Pancreas (tissue), 10 donors: ENCODE measurements around the gene TSGA10IP. TPM values are rescaled to one million over a fixed set of nuclear protein-coding genes. Genes with fewer than 3 reads are reported as not detected.
A peak's percentile ranks its signal among the peaks of the same experiment; 100 is the strongest.

Source experiments
- ATAC-seq, 4 donors: fragments of 200-7000 bp; cut with Tn5 transposase; one replicate each; pipeline versions ENCODE4 v1.8.0 to v1.9.1; 2020; ENCODE audit warnings: mild to moderate bottlenecking in 4 of 4, moderate library complexity in 4 of 4
- DNase-seq, 6 donors: peaks; one replicate each; pipeline ENCODE4 v3.0.0-alpha.2; 2020
- FAIRE-seq: peaks from 2 replicates; lab custom pipeline; 2012; peaks lifted over from hg19 to GRCh38; lab: Jason Lieb, UNC
- H3K27ac ChIP-seq, 4 donors: fragments of 200-600 bp; sonication (generic); 1 replicate in 3 of 4; 2 replicates in 1 of 4; pipeline versions ENCODE4 v1.5.0 to v1.8.0; 2020
- H3K27me3 ChIP-seq, 4 donors: fragments of 200-600 bp; one replicate each; pipeline ENCODE4 v1.8.0; 2021
- H3K36me3 ChIP-seq, 3 donors: fragments of 200-600 bp; sonication (generic) in 1 of 3; one replicate each; pipeline versions ENCODE4 v1.5.0 to v1.8.0; 2020 to 2021
- H3K4me1 ChIP-seq, 3 donors: fragments of 200-600 bp; one replicate each; pipeline ENCODE4 v1.8.0; 2021
- H3K4me3 ChIP-seq, 4 donors: fragments of 200-600 bp; sonication (generic) in 2 of 4; one replicate each; pipeline versions ENCODE4 v1.5.0 to v1.8.0; 2020 to 2021
- H3K9me3 ChIP-seq, 4 donors: fragments of 200-600 bp; one replicate each; pipeline ENCODE4 v1.8.0; 2021
- WGBS, 2 donors: extraction: QIAGEN DNeasy Blood & Tissue Kit; methylation state at CpG; one replicate each; pipeline ENCODE4 v1.1.7; 2013; 5-methylcytosine and 5-hydroxymethylcytosine counted together
- intact Hi-C, 3 donors: fragments of 100-400 bp; cut with DNase I; formaldehyde crosslinking; loops; one replicate each; pipeline versions ENCODE4 v1.11.1 to v1.14.2; 2022
- polyA plus RNA-seq, 2 donors: library from polyadenylated mRNA; stranded (reverse); fragments of 200-250 nt; gene quantifications; one replicate each; pipeline ENCODE4 v1.2.3, GENCODE V29; 2013
- total RNA-seq, 6 donors: library from RNA; stranded (reverse); fragmentation: NEBNext Ultra II Directional in 4 of 6; extraction: Animal tissue kit (Norgen Biotek cat#: 25700) in 4 of 6; gene quantifications; one replicate each; pipeline versions ENCODE4 v1.2.1 to v1.2.4, GENCODE V29; 2021 to 2023
- TF ChIP-seq, protein P1 (sequence below), 4 donors: fragments of 200-600 bp; sonication (generic) in 3 of 4; IDR thresholded peaks; one replicate each; pipeline versions ENCODE4 v1.5.0 to v1.8.0; 2021; ENCODE audit warnings: antibody characterized with exemption in 4 of 4
- donor health status: healthy with polysubstance abuse.
- donor health status: DM: no; HTN: no; CAD: no; lungs with moderate emphysema.
- donor health status: DM: no; HTN: no; CAD: no.
- donor health status: control.
- donor health status: control.
- donor health status: Bipolar disorder and iron deficiency.
- donor health status: DM: yes; HTN: yes; CAD: no.
- donor health status: DM: no; HTN: no; CAD: no.
- donor health status: DM: no; HTN: no; CAD: no.
- donor health status: DM: yes; HTN: yes; CAD: no.

TSGA10IP gene
- total and polyA plus RNA-seq, 8 donors, result 0.19 TPM; not detected in 7

DNA sequence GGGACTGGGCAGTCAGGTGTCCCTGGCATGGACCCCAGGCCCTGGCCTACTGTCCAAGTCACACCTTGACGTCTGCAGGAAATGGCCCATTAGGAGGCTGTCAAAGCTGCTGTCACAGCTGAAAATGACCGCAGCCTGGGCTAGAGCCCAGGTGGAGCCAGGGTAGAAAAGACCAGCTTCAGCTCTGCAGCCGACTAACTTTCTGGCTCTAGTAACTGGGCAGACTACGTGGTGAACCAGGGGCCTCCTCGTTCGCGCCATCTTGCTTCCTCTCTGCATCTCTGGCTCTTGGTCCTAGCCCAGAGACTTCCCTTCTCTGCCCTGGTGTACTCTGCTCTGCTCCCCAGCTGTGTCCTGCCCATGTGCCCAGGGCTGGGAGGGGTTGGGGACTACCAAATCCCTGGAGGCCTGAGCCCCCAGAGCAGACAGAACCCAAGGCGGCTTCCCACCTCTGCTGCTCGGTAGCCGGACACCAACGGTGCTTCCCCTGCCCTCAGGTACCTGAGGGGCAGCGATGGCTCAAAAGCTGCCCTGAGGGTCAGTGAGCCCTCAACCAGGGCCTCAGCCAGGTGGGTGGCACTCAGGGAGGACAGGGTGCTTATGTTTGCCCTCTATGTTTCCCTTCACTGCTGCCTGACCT lies 35.9 kb downstream of the TSGA10IP start:
- peaks cover 4 to 23% (median 18%) of the 10 kb centered on the region in 3 donors for H3K36me3 ChIP-seq
- H3K9me3 ChIP-seq, result no peaks in the 10 kb centered on the region
- FAIRE-seq (no peak), DNase-seq (no peak), ATAC-seq (peak in 1 of 4 donors; percentile 5)
- 66 to 78% methylated on average over 12 of the region's 12 CpGs for WGBS, 2 donors
- H3K27me3 ChIP-seq, result no peaks in the 10 kb centered on the region
- intact Hi-C loops, result loop anchor here in 2 of 3 donors (5.0 to 10.0 kb wide), 3 partner anchors 274 to 356 kb away; no protein-coding TSS in a partner anchor
- no peak overlapping the region for H3K27ac ChIP-seq
- no peak overlapping the region for H3K4me3 ChIP-seq
- TF ChIP-seq, protein P1, sequence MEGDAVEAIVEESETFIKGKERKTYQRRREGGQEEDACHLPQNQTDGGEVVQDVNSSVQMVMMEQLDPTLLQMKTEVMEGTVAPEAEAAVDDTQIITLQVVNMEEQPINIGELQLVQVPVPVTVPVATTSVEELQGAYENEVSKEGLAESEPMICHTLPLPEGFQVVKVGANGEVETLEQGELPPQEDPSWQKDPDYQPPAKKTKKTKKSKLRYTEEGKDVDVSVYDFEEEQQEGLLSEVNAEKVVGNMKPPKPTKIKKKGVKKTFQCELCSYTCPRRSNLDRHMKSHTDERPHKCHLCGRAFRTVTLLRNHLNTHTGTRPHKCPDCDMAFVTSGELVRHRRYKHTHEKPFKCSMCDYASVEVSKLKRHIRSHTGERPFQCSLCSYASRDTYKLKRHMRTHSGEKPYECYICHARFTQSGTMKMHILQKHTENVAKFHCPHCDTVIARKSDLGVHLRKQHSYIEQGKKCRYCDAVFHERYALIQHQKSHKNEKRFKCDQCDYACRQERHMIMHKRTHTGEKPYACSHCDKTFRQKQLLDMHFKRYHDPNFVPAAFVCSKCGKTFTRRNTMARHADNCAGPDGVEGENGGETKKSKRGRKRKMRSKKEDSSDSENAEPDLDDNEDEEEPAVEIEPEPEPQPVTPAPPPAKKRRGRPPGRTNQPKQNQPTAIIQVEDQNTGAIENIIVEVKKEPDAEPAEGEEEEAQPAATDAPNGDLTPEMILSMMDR (IDR thresholded peaks at IDR 0.05), result no peak
- no peaks in the 10 kb centered on the region for H3K4me1 ChIP-seq

GRCh38 chr11:65981972-65982823 lies 36.9 kb downstream of the TSGA10IP start:
- no peak for DNase-seq
- ATAC-seq, result peak in 1 of 4 donors; percentile 12
- no peaks in the 10 kb centered on the region for H3K27me3 ChIP-seq
- no peaks in the 10 kb centered on the region for H3K4me1 ChIP-seq
- 61 to 71% methylated on average over 16 of the region's 16 CpGs for WGBS, 2 donors
- intact Hi-C loops, result loop anchor here in 2 of 3 donors (5.0 to 10.0 kb wide), 3 partner anchors 275 to 357 kb away; no protein-coding TSS in a partner anchor
- TF ChIP-seq, protein P1 (IDR thresholded peaks at IDR 0.05), result no peak
- H3K4me3 ChIP-seq, result no peak overlapping the region
- FAIRE-seq, result no peak
- no peak overlapping the region for H3K27ac ChIP-seq
- H3K36me3 ChIP-seq, result peaks cover 4 to 17% (median 16%) of the 10 kb centered on the region in 3 donors
- no peaks in the 10 kb centered on the region for H3K9me3 ChIP-seq

DNA sequence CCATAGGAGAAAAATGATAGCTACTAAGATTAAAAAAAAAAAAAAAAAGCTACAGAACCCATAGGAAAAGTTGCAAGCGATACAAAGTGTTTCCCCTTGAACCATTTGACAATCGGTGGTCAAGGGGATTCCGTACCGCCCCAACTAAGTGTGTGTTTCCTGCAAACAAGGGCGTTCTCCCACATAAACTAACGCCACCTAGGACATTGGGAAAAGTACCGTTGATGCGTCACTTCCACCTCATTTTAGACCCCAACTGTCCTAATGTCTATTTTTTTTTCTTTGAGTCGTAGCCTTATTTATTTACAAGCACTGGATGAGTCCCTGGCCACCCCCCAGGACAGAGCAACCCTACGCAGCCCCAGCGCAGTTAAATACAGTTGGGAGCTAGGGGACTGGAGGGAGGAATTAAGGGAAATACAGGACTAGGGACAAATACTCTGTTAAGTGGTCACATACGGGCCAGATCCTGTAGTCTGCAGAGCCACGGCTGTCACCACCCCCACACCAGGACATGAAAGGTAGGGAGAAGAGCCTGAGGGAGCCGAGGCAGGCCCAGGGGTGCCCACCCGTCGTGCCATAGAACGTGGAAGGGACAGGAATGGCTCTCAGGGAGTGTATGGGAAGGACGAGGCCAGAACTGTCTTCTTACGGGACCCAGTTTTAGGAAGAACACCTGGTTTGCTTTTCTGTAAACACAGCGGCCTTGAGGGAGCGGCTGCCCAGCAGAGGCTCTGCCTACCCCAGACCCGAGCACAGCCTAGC lies 37.7 kb downstream of the TSGA10IP start:
- H3K4me3 ChIP-seq, result no peak overlapping the region
- TF ChIP-seq, protein P1 (IDR thresholded peaks at IDR 0.05), result no peak
- no peaks in the 10 kb centered on the region for H3K4me1 ChIP-seq
- no peak overlapping the region for H3K27ac ChIP-seq
- intact Hi-C loops, result loop anchor here in 2 of 3 donors (5.0 to 10.0 kb wide), 3 partner anchors 276 to 358 kb away; no protein-coding TSS in a partner anchor
- ATAC-seq, result no peak
- H3K27me3 ChIP-seq, result no peaks in the 10 kb centered on the region
- no peak for FAIRE-seq
- no peak for DNase-seq
- H3K36me3 ChIP-seq, result peaks cover 0 to 9% (median 8%) of the 10 kb centered on the region in 3 donors
- H3K9me3 ChIP-seq, result no peaks in the 10 kb centered on the region
- 56 to 63% methylated on average over 21 to 22 of the region's 22 CpGs for WGBS, 2 donors

GRCh38 chr11:65983589-65983987 lies 38.3 kb downstream of the TSGA10IP start:
- intact Hi-C loops, result loop anchor here in 2 of 3 donors (5.0 to 10.0 kb wide), 3 partner anchors 276 to 359 kb away; no protein-coding TSS in a partner anchor
- H3K9me3 ChIP-seq, result no peaks in the 10 kb centered on the region

More at GRCh38 chr11:65983589-65983987, 38.3 kb downstream of the TSGA10IP start:
- Histone ChIP-seq H3K4me1 (no peaks in the 10 kb centered on the region), H3K4me3 (no peak overlapping the region), H3K27ac (no peak overlapping the region), H3K36me3 (peaks cover 0 to 3% (median 2%) of the 10 kb centered on the region in 3 donors), H3K27me3 (no peaks in the 10 kb centered on the region)
- DNase-seq, result no peak
- WGBS, 2 donors, result 70 to 71% methylated on average over 5 of the region's 5 CpGs
- TF ChIP-seq, protein P1 (IDR thresholded peaks at IDR 0.05), result no peak
- no peak for ATAC-seq
- FAIRE-seq, result no peak
